Bone marrow (tissue), 2 donors: Measurements from ENCODE around the gene BBX.
"Not testable (repeated sequence)": the region's sequence is repeated elsewhere in the genome, so short reads cannot be mapped to it uniquely, and the experiment has no call there.

Source experiments
- DNase-seq, 2 donors: peaks; one replicate each; lab custom pipeline; 2025; lab: John Stamatoyannopoulos, UW

The BBX gene

GRCh38 chr3:107684431-107684925 is 161.7 kb downstream of the BBX start:
- no peak for DNase-seq

GRCh38 chr3:107685383-107685782 is 162.6 kb downstream of the BBX start:
- no peak for DNase-seq

GRCh38 chr3:107687056-107687581 is 164.4 kb downstream of the BBX start:
- no peak for DNase-seq

GRCh38 chr3:107689355-107689754 is 166.6 kb downstream of the BBX start:
- no peak for DNase-seq

GRCh38 chr3:107690522-107691138 is 167.9 kb downstream of the BBX start:
- peak in 1 of 2 donors; percentile 22 for DNase-seq

GRCh38 chr3:107691984-107692383 is 169.2 kb downstream of the BBX start:
- not testable (repeated sequence) for DNase-seq

- not testable (repeated sequence) for DNase-seq
Observed at GRCh38 chr3:107697348-107697747, 174.6 kb downstream of the BBX start.

GRCh38 chr3:107697855-107698254 is 175.1 kb downstream of the BBX start:
- not testable (repeated sequence) for DNase-seq

DNA sequence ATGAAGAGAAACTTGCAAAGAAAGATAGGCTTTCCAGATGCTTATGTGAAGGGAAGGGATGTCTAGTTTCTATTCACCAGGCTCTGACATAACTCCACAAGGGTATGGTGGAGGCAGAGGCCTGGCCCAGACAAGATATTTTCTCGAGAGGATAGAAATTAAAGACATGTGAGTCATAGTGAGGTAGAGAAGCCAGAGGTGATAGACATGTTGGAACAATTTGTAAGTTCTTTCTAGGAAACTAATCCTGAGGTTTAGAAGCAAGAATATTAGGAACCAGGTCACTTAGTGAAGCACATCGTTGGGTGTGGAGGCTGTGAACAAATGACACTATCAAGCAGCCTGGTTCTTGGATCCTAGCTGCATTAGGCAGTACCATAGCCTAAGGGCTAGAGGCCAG is 176.9 kb downstream of the BBX start:
- DNase-seq = no peak

- DNase-seq = no peak
Observed at GRCh38 chr3:107701299-107701698, 178.5 kb downstream of the BBX start.

DNA sequence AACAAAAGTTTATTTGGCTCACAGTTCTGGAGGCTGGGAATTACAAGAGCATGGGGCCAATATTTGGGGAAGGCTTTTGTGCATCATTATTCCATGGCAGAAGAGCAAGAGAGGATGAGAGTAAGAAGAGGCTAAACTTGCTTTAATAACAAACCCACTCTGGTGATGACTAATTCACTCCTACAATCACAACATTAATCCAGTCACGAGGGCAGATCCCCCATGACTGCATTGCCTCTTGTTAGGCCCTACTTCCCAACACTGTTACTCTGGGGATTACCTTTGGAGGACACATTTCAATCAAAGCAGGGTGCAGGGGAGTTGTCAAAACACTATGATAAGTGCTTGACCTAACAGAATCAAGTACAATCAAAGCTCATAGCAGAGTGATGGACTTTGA is 181.7 kb downstream of the BBX start:
- DNase-seq = no peak

- DNase-seq = no peak
Observed at GRCh38 chr3:107705046-107705445, 182.3 kb downstream of the BBX start.

DNA sequence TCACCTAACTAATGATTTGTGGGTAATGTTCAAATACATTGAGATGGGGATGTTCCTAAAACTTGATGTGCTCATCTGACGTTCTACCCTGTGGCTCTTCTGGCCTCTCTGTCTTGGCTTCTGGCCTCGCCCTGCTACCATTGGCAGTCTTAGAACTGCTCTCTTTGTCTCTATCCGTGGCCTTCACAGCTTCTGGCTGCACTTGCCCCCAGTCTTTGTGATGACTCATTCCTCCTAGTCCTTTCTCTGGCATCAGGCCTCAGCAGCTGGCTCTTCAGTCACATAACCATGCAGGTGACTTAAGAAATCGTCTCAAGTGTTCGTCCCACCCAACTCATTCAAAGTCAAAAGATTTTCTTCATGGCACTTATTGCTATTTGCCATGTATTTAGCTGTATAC is 188.1 kb downstream of the BBX start:
- DNase-seq = peak in 1 of 2 donors; percentile 1

- DNase-seq = no peak
Observed at GRCh38 chr3:107716734-107717133, 194.0 kb downstream of the BBX start.

DNA sequence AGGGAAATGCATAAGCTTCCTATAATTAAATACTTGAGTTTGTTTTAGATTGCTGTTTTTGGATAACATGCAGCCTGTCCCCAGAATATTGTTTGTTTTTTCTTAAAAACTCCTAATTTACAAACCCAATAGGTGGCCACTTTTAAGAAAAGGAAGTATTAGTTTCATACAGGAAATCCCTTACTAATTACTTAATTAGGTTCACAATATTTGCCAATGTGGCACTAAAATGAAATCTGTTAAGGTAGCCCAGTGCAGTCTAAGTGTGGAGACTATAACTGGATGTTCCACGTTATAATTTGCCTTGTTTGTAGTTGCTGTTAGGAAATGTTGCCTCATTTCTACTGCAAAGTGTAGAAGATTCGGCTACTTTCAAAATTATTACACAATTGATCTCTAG is 195.8 kb downstream of the BBX start:
- no peak for DNase-seq

DNA sequence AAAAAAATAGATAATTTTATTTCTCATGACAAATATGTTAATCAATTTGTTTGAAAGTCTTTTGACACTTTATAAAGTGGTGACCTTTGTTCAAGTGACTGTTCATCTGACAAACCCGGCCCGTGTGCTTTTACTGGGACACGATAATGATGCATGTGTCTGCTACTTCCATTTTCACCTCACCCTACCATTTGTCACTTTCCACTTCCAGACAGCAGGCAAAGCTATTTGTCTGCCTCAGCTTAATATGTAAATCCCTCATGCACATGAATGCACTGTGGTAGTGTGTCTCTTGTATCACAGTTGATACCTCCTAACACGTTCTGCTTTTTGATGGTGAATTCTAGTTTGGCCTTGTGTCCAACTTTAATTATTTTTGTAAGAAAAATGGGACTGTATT is 204.3 kb downstream of the BBX start:
- no peak for DNase-seq

DNA sequence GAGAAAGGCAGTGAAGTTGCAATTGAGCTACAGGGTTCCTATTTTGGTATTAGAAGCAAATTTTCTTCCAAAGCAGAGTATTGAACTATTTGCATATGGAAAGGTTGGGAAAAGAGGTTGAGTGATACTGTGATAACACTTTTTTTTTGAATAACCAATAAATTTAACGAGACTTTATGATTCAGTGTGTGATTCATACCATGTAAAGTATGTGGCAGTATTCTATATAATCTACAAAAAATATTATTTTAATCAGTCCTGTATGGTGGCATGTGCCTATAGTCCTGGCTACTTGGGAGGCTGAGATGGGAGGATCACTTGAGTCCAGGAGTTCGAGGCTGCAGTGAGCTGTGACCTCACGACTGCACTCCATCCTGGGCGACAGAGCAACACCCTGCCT is 206.9 kb downstream of the BBX start:
- DNase-seq = no peak

DNA sequence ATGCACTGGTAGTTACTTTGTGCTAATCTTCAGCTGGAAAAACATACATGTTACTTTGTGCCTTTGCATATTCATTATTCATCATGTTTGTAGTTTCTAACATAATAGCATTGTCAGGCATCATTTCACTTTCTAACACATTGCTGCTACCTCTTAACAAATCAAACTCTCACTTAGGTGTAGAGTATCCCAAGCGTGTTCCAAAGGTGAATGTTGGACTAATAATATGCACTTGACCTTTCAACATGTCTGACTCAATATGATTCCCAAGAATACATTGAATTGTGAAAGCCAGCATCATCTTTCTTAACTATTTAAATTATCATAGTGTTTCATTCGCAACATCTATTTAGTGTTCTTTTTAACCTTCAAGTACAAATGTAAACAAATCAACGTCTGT is 211.6 kb downstream of the BBX start:
- DNase-seq = no peak

GRCh38 chr3:107737914-107738313 is 215.2 kb downstream of the BBX start:
- no peak for DNase-seq

DNA sequence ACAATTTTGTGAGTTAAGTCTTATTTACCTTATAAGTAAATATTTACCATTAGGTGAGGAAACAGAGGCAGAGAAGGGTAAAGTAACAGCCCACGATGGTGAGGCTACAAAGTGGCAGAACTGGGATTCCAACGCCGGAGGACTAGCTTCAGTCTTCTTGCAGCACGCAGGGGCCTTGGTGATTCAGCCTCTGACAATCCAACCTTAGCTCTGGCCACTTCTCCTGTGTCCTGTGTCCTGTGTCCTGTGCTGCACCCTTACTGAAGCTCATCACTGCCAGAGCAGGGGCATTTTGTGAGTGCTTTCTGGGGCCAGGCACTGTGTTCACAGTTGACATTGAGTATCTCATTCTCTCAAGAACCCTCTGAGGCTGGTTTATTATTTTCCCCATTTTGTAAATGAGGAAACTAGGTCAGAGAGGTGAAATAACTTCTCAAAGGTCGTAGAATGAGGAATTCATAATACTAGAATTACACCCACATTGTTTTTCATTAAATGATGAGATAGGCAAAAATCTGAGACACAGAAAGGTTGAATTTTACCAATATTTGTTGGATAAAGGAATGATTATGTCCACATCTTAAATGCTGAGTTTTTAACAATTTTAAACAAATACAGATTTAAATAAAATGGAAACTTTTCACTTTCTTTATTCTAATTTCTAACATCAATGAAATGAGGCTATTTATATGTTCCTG is 215.9 kb downstream of the BBX start:
- DNase-seq = no peak

- DNase-seq = no peak
Observed at GRCh38 chr3:107739227-107739626, 216.5 kb downstream of the BBX start.

GRCh38 chr3:107740992-107741896 is 218.5 kb downstream of the BBX start:
- DNase-seq = no peak
